Measurements from ENCODE around the gene EMX1. TPM values are rescaled to one million over a fixed set of nuclear protein-coding genes. Genes with fewer than 3 reads are reported as not detected.

The EMX1 gene
- total RNA-seq, 1 experiment from 2014 or later: 0.72 TPM

DNA sequence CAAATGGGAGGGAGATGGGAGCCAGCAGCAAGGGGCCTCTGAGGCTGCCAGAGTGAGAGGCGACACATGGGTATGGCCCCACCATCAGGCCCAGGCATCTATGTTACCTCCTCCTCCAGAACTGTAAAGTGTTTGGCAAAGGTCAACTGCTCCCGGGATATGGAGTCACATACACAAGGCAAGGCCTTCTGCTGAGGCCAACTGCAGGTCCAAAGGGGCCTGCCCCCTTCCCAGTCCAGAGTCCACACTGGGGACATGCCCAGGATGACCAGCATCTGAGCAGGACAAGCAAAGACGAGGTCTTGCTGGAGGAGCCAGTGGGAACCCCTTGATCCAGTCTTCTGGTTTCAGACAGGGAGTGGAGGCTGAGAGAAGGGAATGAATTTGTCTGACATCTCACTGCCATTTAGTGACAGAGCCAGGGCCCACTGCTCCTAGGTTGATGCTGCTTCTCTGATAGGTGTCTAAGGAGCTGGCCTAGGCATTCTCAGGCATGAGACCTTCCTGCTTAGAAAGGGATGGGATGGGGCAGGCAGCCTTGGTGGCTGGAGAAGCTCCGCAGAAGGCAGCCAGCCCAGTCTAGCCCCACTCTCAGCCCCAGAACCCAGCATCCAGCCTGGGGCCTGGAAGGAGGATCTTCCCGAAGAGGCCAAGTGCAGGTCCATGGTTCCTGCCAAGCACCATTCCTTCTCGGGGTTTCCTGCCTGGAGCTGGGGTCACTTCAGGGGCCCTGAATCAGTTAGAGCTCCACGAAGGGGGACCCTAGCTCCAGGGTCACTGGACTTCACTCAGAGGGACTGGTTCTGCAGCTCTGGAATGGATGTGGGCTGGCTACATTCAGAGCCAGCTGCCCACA, 26.4 kb downstream of the EMX1 start:
- Mint-ChIP-seq H3K4me3 (no peak overlapping the region), H3K36me3 (ENCODE audit: insufficient read depth in 1 of 3, low read depth in 3 of 3) (peaks cover 3 to 19% (median 12%) of the 10 kb centered on the region in 3 experiments; a peak in 6 of 7 replicates), H3K4me1 (peaks cover 33 to 38% of the 10 kb centered on the region in 2 experiments), H3K9me3 (no peaks in the 10 kb centered on the region), H3K27me3 (ENCODE audit: low read depth) (peaks cover 32% of the 10 kb centered on the region), H3K27ac (no peak overlapping the region; a peak in 1 of 7 replicates)
- no peak overlapping the region for H3K27ac ChIP-seq (ENCODE audit: insufficient read length, low read depth, low read length)
- peaks cover 3% of the 10 kb centered on the region; the same call in 1 of the 2 replicates for H3K4me1 ChIP-seq (ENCODE audit: insufficient read depth, low read length)
- H3K23ac ChIP-seq (ENCODE audit: insufficient read length, low read depth, low read length): no peak overlapping the region
- TF ChIP-seq, protein P1, sequence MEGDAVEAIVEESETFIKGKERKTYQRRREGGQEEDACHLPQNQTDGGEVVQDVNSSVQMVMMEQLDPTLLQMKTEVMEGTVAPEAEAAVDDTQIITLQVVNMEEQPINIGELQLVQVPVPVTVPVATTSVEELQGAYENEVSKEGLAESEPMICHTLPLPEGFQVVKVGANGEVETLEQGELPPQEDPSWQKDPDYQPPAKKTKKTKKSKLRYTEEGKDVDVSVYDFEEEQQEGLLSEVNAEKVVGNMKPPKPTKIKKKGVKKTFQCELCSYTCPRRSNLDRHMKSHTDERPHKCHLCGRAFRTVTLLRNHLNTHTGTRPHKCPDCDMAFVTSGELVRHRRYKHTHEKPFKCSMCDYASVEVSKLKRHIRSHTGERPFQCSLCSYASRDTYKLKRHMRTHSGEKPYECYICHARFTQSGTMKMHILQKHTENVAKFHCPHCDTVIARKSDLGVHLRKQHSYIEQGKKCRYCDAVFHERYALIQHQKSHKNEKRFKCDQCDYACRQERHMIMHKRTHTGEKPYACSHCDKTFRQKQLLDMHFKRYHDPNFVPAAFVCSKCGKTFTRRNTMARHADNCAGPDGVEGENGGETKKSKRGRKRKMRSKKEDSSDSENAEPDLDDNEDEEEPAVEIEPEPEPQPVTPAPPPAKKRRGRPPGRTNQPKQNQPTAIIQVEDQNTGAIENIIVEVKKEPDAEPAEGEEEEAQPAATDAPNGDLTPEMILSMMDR (conservative IDR thresholded peaks at IDR 0.05): no peak
- no peak overlapping the region for H2BK120ac ChIP-seq (ENCODE audit: low read depth, low read length, poor library complexity, severe bottlenecking)
- H3K79me2 ChIP-seq (ENCODE audit: insufficient read depth, low read length): no peaks in the 10 kb centered on the region
- H2BK5ac ChIP-seq (ENCODE audit: insufficient read length, low read length): no peak overlapping the region
- H4K8ac ChIP-seq (replicated peaks; ENCODE audit: insufficient read length, low read depth, low read length): no peak overlapping the region
- no peaks in the 10 kb centered on the region; the same call in 1 of the 2 replicates for H3K27me3 ChIP-seq (ENCODE audit: insufficient read depth, low read length)
- H3K4me2 ChIP-seq (ENCODE audit: insufficient read depth, insufficient read length, low read length): no peak overlapping the region
- no peak overlapping the region for H3K9ac ChIP-seq (ENCODE audit: extremely low read depth, insufficient read length, low read length)
- no peak overlapping the region for H3K4ac ChIP-seq (ENCODE audit: low read depth, low read length)
- H3K14ac ChIP-seq (ENCODE audit: insufficient read depth, low read length): no peak overlapping the region
- no peak overlapping the region for H2BK12ac ChIP-seq (ENCODE audit: insufficient read length, low read depth, low read length)
- no peak overlapping the region for H3T11ph ChIP-seq (ENCODE audit: low read length)
- no peaks in the 10 kb centered on the region for H3K9me3 ChIP-seq (ENCODE audit: control insufficient read depth, low read depth, low read length)
- H2BK20ac ChIP-seq (ENCODE audit: low read depth, low read length, poor library complexity, severe bottlenecking): no peak overlapping the region
- H4K20me1 ChIP-seq (ENCODE audit: control insufficient read depth, insufficient read depth, insufficient read length): no peaks in the 10 kb centered on the region
- H2AK5ac ChIP-seq (ENCODE audit: insufficient read length, low read length): no peak overlapping the region
- WGBS (ENCODE audit: extremely low coverage, insufficient read length, low lambda C conversion rate): no CpG with 5 or more reads among the region's 7 CpGs
- H2BK15ac ChIP-seq (ENCODE audit: low read depth, low read length): no peak overlapping the region
- H3K18ac ChIP-seq (ENCODE audit: insufficient read length, low read depth, low read length): no peak overlapping the region
- H4K5ac ChIP-seq (ENCODE audit: insufficient read length, low read depth, low read length): no peak overlapping the region
- no peak for DNase-seq
- no peak overlapping the region for H4K91ac ChIP-seq (ENCODE audit: insufficient read length, low read depth, low read length)
- peaks cover 2% of the 10 kb centered on the region for H3K23me2 ChIP-seq (ENCODE audit: insufficient read length, low read depth, low read length, poor library complexity, severe bottlenecking)
- H3K79me1 ChIP-seq (ENCODE audit: insufficient read depth, low read depth, low read length, poor library complexity, severe bottlenecking): no peaks in the 10 kb centered on the region
- no peak overlapping the region for H2AFZ ChIP-seq (ENCODE audit: low read length)
- no peak overlapping the region for H3K56ac ChIP-seq (ENCODE audit: insufficient read length, low read depth, low read length)
